HS-5 (cell line): ENCODE data around the gene SCARB1.
"Not testable (repeated sequence)": the region's sequence is repeated elsewhere in the genome, so short reads cannot be mapped to it uniquely, and the experiment has no call there.

Source experiments
- DNase-seq: peaks from one replicate; pipeline ENCODE4 v3.0.0-alpha.2; 2012; ENCODE audit warnings: low read depth

The SCARB1 gene

GRCh38 chr12:124883263-124884130, 19.8 kb upstream of the SCARB1 start:
- DNase-seq, result no peak

DNA sequence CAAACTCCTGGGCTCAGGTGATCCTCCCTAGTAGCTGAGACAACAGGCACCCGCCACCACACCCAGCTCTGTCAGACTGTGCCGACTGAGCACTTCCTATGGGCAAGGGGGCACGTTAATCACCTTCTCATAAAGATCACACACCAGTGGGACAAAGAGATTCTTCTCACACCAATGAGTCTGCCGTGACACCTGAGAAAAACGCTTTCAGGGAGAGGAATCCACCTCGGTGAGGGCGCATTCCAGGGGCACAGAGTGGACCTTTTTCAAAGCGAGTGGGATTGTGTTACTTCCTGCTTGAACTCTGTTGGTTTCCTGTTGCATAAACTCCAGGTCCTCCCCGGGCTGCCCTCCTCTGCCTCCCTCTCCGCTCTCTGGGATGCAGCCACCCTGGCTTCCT, 17.5 kb upstream of the SCARB1 start:
- DNase-seq, result no peak

GRCh38 chr12:124880335-124880734, 16.7 kb upstream of the SCARB1 start:
- DNase-seq, result not testable (repeated sequence)

DNA sequence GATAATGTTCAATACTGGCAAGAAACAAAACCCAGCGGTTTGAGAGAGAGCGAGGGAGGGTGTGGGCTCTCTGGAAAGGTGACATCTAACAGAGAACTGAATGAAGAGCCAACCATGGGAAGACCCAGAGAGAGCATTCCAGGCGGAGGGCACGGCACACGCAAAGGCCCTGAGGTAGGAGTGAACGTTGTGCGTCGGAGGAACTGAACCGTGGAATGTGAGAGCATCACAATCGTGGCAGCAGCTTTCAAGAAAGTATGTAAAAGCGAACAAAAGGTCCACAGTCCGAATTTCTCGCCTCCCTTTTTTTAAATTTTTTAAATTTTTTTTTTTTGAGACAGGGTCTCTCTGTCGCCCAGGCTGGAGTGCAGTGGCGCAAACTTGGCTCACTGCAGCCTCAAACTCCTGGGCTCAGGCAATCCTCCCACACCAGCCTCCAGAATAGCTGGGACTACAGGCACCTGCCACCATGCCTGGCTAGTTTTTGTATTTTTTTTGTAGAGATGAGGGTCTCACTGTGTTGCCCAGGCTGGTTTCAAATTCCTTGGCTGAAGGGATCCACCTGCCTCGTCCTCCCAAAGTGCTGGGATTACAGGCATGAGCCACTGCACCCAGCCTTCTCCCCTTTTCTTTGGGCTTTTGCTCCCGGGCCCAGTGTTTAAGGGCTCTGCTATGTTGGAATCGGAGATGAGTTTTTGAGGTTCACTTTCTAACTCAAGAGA, 15.3 kb upstream of the SCARB1 start:
- DNase-seq, result no peak

DNA sequence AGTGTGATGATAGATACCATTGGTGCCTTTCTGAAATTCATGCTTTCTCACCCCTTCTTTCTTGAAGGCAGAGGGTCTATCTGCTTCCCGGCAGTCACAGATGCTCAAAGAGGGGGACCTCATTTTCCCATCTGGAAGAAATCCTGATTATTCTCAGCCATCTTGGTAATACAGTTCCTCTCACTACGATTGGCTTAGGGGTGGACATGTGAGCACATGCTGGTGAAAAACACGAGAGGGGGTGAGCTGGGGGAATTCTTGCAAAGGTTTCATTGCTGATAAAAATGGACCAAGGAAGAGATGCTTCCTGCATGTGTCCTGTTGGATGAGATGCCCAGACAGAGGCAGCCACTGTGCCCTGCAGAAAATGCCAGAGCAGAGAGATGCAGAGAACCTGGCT, 13.8 kb upstream of the SCARB1 start:
- DNase-seq, result no peak

GRCh38 chr12:124876171-124876570, 12.5 kb upstream of the SCARB1 start:
- DNase-seq, result no peak

DNA sequence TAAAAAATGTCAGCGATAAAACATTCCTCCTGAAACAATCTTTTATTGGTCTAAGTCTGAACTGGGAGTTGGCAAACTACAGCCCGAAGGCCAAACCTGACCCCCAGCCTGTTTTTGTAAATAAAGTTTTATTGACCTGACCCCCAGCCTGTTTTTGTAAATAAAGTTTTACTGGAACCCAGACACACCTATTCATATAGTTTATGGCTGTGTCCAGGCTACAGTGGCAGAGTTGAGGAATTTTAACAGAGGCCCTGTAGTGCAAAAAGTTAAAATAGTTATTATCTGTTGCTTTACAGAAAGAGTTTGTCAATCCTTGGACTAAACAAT, 12.1 kb upstream of the SCARB1 start:
- DNase-seq, result no peak

GRCh38 chr12:124874988-124875802, 11.5 kb upstream of the SCARB1 start:
- DNase-seq, result no peak

DNA sequence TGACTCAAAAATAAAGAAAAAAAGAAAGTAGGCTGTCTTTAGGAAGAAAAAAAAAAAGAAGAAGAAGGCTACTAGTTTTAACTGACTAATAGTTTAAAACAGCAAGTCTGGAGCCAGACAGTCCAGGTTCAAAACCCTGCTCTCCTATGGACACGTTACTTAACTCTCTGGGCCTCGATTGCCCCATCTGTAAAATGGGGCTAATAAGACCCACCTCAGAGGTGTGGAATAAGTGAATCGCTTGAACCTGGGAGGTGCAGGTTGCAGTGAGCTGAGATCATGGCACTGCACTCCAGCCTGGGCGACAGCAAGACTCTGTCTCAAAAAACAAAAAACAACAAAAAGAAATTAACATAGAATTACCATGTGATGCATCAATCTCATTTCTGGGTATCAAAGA, 10.5 kb upstream of the SCARB1 start:
- no peak for DNase-seq

GRCh38 chr12:124872068-124872719, 8.5 kb upstream of the SCARB1 start:
- DNase-seq, result no peak

DNA sequence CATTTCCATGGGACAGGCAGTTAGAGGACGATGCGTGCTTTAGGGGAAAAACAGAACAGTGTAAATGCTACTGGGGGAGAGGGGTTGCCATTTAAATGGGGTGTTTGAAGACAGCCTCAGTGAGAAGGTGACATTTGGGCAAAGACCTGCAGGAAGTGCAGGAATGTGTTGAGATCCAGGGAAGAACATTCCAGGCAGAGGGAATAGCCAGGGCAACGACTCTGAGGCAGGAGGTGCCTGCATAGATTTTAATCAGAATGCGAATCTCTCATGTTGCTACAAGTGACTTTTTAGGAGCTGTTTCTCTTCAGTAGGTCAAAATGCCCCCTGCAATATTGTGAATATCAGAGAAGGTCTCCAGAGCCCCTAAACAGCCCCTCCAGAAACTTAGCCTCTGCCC, 7.6 kb upstream of the SCARB1 start:
- DNase-seq, result no peak

DNA sequence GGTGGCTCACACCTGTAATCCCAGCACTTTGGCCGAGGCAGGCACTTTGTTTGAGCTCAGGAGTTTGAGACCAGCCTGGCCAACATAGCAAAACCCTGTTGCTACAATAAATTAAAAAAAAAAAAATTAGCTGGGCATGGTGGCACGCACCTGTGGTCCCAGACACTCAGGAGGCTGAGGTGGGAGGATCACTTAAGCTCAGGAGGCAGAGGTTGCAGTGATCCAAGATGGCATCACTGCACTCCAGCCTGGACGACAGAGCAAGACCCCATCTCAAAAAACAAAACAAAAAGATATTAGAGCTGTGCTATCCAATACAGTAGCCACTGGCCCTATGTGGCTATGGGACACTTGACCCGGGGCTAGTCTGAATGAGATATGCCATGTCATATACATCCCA, 6.9 kb upstream of the SCARB1 start:
- DNase-seq, result no peak

DNA sequence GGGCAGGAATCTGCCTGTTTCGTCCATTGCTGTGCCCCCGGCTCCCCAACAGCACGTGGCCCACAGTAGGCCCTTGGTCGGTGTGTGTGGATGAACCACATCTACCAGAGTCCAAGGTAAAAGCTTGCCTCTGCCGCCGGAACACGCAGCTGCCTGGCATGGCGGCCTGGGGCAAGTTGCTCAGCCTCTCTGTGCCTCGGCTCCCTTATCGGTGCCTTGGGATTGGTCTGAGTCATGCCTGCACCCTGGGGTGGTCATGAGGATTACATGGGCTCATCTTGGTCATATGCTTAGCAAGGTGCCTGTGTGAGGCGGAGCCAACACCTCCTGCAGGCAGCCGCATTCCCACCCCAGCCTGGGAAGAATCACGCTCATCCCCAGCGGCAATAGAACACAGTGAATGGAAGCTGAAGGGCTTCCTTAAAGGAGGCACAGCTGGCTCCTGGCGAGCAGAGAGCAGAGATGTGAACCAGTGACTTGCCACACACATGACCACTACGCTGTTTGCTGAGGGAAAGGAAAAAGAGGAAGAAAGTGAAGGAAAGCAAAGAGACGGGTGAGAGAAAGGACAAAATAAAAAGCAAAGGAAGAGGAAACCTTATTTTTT, 5.5 kb upstream of the SCARB1 start:
- no peak for DNase-seq

GRCh38 chr12:124868252-124869058, 4.8 kb upstream of the SCARB1 start:
- no peak for DNase-seq

DNA sequence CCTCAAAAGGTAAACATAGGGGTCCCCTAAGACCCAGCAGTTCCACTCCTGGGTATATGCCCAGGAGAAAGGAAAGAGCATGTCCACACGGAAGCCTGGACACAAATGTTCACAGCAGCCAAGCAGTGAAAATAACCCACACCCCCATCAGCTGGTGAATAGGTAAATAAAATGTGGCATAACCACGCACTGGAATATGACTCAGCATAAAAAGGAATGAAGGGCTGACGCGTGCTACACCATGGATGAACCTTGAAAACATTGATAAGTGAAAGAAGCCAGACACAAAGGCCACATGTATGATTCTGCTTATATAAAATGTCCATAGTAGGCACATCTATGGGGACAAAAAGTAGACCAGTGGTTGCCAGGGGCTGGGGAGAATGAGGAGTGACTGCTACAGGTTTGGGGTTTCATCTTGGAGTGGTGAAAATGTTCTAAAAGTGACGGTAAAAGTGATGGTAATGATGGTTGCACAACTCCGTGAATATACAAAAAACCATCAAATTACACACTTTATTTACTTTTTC, 3.8 kb upstream of the SCARB1 start:
- DNase-seq, result peak; percentile 2

DNA sequence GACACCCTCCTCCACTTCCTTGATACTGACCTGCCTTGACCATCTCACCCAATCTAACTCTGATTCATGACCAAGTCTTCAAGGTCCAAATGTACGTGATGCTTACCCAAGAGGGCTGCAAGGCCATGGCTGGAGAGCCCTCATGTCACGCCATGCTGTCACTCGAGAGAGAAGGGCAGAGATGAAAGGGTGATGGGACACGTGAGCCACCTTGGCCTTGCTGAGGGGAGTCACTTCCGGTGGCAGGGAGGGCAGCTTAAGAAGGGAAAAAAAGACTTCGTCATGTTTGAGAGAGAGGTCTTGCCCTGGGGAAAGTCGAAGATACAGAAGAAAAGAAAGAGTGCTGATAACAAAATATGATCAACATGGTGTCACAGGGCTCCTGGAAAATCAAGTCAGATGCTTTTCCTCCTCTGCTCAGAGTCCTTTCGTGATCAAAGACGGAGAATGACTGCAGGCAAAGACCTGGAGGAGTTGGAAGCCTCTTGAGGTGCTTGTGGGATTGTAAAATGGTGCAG, 3.3 kb upstream of the SCARB1 start:
- no peak for DNase-seq

DNA sequence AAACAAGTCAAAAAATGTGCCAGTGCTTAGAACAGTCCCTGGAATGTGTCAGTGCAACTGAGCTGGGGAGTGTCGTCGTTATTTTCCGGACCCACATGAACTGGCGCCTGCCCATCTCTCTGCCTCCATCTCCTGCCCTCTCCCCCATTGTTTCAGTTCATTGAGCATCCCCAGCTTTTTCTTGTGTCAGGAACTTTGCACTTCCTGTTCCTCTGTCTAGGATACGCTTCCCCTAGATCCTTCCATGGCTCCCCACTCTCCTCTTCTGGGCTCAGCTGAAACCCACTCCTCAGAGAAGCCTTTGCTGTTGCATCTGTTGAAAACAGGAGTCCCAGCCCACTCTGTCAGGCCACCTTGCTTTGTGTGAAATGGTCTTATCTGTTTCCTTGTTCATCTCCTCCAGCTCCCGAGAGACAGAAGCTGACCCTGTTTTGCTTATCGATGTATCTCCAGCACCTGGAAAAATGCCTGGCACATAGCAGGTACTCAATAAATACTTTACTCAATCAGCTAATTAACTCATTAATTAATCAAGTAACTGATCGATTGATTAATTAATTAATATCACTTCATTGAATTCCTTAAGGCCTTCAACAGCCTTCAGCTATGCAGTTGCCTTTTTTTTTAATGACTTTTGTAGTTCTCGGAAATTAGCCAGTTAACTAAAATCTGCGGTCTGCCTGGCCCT, 2.7 kb upstream of the SCARB1 start:
- no peak for DNase-seq

- DNase-seq, result no peak
Measured at GRCh38 chr12:124865728-124866127, 2.1 kb upstream of the SCARB1 start.

DNA sequence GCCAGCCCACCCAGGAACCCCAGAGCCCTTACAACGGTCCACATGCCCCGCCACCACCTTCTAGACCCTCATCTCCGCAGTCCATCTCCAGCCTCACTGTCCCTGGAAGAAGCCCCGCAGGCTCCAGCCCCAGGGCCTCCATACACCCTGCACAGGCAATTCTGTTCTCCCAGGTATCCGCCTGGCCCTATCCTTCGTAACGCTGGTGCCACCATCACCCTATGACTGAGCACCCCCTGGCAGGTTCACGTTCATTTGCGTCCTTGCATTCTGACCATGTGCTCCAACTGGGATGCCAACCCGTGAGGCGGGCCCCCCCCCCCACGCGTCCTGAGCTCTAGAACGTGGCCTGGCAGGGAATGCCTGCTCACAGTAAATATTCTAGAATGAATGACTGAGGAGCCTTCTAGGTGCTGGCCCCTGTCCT, 675 bp upstream of the SCARB1 start:
- DNase-seq, result no peak
